T-helper 2 cell (primary cell): ENCODE measurements around the gene KLHL3.
A peak's percentile ranks its signal among the peaks of the same experiment; 100 is the strongest.
"Not testable (repeated sequence)": the region's sequence is repeated elsewhere in the genome, so short reads cannot be mapped to it uniquely, and the experiment has no call there.

Experiments used
- DNase-seq, 5 experiments: peaks; one replicate each; pipeline versions ENCODE4 v3.0.0 to v3.0.0-alpha.2; 2012 to 2022
- total RNA-seq, 2 donors: gene quantifications; one replicate each; lab custom pipeline; 2026; lab: John Stamatoyannopoulos, UW

Gene KLHL3, protein sequence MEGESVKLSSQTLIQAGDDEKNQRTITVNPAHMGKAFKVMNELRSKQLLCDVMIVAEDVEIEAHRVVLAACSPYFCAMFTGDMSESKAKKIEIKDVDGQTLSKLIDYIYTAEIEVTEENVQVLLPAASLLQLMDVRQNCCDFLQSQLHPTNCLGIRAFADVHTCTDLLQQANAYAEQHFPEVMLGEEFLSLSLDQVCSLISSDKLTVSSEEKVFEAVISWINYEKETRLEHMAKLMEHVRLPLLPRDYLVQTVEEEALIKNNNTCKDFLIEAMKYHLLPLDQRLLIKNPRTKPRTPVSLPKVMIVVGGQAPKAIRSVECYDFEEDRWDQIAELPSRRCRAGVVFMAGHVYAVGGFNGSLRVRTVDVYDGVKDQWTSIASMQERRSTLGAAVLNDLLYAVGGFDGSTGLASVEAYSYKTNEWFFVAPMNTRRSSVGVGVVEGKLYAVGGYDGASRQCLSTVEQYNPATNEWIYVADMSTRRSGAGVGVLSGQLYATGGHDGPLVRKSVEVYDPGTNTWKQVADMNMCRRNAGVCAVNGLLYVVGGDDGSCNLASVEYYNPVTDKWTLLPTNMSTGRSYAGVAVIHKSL
- total RNA-seq = 37.7 to 43.3 reads per million in 2 donors

DNA sequence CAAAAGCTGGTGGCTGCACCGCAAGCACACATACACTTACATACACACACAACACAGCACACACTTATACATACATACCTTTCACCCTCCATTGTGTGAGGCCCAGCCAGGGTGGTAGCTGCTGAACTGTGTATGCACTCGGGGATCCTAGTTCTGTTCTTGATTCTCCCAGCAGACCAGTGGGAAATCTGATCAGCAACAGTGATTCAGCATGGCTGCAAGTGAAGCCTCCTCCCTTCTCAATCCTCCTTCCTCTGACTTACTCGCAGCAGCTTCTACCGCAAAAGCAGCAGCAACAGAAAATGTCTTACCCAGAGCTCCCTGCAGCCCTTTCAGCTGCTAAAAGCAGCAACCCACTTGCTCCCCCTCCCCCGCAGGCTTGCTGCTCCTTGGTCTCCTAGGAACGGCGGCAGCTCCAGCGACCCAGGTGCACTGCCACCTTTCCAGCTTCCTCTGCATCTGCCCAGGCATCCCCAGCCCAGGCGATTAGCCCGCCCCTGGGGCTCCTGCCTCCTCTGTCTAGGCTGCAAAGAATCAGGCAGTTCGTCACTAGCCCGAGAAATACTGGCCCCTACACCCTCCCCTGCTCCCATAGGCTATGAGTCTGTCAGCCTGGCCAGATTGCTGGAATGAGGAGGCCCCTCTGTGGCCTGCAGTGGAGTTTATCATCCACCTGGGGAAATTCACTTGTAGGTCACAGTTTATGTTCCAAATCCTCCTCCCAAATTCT lies at the start of gene KLHL3:
Gene KLHL3, minus strand, starts transcription at position 535 of the 730 bp plus-strand sequence. Its CDS starts 443 bp downstream, at position 92.
- peak in 3 of 5 experiments; percentile 4 to 76 (median 9) for DNase-seq

DNA sequence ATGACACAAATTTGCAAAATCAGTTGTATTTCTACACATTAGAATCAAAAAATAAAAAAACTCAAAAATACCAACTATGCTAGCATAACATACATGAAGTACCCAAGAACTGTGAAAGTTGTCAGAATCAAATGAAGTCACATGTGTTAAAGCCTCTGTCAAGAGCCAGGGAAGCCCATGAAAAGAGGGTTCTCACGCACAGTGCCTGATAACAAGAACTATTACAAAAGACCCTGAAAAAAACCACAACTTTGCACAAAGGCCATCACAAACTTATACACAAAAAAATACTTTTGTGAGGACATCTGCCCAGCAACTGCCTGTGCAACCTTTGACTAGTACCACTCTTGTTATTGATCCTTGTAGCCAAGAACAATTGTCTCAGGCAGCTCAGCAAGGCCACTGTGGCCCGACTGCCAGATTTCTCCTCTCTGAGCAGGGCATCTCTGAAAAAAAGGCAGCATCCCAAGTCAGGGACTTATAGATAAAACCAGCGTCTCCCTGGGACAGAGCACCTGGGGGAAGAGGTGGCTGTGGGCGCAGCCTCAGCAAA lies 47.2 kb upstream of the KLHL3 start:
- no peak for DNase-seq

DNA sequence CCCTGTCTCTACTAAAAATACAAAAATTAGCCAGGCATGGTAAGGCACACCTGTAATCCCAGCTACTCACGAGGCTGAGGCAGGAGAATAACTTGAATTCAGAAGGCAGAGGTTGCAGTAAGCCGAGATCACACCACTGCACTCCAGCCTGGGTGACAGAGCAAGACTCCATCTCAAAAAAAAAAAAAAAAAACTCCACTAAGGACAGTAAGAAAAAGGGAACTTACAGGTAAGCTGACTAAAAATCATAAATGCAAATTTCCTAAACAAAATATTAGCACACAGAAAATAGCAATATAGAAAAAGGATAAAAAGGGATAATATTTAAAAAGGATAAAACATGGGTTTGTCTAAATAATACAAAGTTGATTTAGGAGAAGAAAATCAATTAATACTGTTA lies 46.2 kb upstream of the KLHL3 start:
- DNase-seq = no peak

DNA sequence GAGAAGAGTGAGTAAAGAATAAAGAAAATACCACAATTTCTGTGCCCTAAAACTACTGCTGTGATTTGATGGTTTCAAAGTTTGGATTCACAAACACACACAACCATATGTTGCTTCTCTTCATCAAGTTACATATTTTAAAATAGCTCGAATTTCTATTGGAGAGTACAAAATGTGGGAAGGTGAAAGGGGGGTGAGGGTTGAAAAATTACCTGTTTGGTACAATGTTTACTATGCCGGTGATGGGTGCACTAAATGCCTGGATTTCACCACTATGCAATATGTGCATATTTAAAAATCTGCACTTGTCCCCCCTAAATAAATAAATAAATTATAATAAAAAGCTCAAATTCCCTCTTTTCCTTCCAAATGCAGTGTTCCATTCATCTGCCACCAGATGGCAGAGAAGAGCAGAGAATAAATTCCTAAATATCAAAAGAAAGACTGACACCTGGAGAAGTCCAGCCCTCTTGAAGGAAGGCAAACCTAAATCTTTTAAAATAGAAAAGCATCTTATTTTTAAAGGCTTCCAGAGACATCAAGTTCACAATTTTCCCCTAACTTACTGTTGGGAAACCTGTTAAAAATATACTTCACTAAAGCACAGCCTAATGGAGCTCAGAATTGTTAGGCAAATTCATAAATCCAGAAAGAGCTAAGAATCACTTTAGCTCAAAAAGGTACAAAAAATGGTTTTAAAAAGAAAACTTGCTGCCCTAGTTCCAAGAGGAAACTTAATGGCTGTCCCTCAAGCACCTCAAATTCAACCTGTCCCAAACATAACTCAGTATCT lies 43.1 kb upstream of the KLHL3 start:
- DNase-seq = peak in 1 of 5 experiments; percentile 19

DNA sequence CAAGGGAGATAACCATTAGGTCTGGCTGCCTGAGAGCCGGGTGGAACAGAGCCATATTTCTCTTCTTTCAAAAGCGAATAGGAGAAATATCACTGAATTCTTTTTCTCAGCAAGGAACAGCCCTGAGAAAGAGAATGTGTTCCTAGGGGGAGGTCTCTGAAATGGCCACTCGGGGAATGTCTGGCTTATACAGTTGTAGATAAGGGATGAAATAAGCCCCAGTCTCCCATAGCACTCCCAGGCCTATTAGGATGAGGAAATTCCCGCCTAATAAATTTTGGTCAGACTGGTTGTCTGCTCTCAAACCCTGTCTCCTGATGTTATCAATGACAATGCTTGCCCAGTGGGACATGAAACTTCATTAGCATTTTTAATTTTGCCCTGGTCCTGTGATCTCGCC lies 32.0 kb upstream of the KLHL3 start:
- DNase-seq = not testable (repeated sequence)

DNA sequence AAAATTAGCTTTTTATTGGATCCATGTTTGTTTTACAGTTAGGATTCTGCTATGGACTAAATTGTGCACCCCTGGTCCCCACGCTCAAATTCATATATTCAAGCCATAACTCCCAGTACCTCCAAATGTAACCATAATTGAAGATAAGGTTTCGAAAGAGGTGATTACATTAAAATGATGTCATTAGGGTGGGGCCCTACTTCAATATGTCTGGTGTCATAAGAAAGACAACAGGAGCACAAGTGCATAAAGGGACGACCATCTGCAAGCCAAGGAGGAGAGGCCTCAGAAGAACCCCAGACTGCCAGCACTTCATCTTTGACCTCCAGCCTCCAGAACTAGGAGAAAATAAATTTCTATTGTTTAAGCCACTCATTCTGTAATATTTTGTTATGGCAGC lies 25.7 kb upstream of the KLHL3 start:
- DNase-seq = no peak

DNA sequence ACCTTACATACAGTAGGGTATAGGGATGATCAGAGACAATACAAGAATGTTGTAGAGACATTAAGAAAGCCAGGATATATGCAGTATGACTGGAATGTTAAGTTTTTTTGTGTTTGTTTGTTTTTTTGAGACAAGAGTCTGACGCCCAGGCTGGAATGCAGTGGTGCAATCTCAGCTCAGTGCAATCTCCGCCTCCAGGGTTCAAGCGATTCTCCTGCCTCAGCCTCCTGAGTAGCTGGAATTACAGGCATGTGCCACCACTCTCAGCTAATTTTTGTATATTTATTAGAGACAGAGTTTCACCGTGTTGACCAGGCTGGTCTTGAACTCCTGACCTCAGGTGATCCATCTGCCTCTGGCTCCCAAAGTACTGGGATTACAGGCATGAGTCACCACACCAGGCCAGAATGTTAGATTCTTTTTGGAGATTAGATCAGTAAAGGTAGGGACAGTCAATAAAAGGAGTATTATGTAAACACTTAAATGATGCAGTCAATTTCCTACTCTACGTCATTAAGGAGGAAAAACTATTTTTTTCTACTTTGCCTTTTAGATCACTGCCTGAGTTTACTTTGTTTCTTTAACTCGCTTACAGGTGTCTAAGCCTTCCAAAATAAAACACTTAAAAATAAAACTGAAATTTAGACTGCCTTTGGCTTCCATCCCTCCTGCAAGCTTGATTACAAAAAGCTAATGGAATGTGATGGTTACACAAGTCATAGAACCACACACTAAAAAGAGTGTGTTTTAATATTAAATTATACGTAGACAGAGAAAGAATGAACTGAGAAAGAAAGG lies 25.0 kb upstream of the KLHL3 start:
- DNase-seq = no peak

DNA sequence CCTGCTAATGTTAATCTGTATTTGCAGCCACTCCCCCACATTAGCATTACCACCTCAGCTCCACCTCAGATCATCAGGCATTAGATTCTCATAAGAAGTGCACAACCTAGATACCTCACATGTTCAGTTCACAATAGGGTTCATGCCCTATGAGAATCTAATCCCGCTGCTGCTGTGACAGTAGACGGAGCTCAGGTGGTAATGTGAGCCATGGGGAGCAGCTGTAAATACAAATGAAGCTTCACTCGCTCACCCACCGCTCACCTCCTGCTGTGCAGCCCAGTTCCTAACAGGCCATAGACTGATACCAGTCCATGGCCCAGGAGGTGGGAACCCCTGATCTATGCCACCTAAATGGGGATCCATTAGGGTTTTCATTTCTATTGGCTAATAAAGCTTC lies 24.4 kb upstream of the KLHL3 start:
- DNase-seq = no peak

DNA sequence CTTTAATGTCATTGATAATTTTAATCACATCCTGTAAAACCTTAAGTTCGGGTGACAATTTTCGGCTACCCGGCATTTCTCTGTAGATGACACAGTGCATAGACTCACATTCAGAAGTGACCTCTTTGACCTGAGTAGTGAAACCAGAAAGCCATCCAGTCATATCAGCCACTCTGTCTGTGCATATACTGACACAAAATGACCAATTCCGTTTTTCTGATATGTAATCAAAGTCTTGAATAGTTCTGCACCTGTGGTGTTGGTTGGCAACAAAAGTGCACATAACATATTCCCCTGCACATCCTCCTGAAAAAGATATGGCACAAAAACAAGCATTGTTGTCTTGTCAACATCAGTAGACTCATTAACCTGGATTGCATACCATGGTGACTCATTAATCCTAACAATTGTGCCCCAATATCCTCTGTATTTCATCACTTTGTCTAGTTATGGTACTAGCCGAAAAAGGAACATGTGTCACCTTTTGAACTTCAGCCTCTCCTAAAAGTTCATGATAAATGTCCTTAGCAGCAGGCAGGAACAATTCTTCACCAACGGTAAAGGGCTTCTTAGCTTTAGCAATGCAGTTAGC lies 22.9 kb upstream of the KLHL3 start:
- peak in 1 of 5 experiments; percentile 17 for DNase-seq

DNA sequence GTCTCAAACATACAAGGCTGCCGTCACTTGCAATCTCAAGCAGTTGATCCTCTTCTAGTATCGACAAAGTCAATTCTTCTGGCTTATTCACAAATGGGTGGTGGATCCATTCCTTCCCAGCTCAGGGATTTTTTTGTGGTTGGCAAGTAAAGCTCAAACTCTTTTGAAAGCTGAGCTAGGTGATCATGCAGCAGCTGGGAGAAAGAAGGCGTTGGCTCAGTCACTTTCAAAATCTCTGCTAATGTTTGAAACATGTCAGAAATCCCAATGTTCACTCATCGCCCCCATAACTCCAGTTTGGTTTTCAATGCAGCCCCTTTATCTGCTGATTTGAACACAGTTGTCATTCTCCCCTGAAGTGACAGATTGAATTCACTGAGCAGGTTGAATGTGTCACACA lies 22.2 kb upstream of the KLHL3 start:
- DNase-seq = no peak

DNA sequence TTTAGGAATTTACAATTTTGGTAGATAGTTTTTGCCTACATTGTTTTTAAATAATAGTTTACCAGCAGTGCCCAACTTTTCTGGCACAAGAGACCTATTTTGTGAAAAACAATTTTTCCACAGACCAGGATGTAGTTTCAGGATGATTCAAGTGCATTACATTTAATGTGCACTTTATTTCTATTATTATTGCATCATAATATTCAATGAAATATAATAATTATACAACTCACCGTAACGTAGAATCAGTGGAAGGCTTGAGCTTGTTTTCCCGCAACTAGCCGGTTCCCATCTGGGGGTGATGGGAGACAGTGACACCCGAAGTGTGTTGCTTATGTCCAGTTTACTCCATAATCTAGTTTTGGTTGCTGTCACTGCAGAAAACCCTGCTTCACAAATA lies 21.7 kb upstream of the KLHL3 start:
- no peak for DNase-seq

DNA sequence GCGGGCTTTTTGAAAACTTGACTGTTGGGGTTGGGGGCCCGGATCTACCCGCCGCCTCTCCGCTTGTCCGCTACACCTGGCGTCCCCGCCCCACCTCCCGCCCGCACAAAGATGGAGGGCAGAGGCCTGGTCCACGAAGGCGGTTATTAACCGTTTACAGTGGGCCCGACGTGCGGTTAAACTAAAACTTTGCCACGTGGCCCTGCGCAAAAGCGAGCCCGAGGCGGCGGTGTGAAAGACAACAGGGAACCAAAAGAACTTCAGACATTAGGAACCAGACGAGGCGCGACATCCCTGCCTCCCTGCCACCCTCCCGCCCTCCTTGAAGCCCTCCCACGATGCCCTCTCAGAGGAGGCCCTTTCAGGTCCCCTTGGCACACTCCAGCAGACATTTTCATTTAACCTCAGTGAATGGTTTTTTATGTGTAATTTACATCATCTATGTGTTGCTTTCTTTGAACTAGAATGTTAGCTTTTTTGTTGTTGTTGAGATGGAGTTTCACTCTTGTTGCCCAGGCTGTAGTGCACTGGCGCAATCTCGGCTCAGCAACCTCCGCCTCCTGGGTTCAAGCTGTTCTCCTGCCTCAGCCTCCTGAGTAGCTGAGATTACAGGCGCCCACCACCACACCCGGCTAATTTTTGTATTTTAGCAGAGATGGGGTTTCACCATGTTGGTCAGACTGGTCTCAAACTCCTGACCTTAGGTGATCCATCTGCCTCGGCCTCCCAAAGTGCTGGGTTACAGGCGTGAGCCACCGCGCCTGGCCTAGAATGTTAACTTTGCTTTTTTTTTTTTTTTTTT lies 19.3 kb upstream of the KLHL3 start:
- no peak for DNase-seq

DNA sequence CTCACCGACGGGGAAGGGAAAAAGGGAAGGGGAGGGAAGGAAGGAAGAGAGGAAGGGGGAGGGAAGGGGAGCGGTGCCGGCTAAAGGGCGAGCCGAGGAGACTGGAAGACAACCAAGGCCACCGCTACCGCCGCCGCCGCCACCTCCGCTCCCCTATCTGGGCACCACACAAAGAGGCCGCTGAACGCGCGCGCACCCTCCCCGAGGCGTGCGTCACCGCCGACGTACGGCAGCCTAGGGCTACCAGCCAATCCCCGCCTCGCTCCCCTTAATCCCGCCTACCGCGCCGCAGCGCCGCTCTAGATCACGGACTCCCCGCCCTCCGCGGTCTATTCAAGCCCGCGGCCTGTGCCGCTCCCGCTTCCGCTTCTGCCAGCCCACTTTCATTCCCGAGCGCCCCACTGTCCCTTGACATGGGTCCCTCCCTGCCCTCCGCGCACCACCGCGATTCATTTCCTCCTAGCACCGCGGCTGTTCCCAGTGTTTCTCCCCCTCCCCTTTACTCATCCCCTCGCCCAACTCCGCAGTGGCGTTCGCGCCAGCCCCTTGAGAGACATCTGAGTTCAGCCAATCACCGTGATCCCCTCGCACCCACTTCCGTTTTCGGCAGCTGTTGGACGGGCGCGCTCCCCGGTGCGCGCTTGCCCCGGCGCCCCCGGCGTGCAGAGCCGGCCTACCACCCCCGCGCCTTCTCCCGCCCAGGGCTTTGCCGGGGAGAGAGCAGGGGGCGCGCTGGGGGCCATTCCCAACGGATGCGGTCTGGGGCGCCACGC lies 18.5 kb upstream of the KLHL3 start, which contains the start of gene HNRNPA0:
Gene HNRNPA0, minus strand, starts transcription at position 176 of the 773 bp plus-strand sequence. CDS start 297 bp downstream, outside the sequence.
- DNase-seq = peak; percentile 94 to 99 (median 96)

DNA sequence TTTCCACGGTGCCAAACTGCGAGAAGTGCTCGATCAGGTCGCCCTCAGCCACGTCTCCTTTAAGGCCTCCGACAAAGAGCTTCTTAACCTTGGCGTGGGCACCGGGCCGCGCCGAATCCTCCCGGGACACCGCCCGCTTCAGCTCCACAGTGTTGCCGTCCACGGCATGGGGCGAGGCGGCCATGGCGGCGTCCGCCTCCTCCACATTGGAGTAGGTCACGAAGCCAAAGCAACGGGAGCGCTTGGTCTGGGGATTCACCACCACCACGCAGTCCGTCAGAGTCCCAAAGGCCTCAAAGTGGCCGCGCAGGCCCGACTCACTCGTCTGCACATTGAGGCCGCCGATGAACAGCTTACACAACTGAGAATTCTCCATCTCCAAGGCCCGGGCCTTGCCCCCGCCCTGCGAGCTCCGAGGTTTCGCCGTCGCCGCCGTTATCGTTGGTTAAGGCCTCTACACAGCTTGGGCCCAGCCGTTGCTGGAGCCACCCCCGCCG lies 17.9 kb upstream of the KLHL3 start:
- peak in 1 of 5 experiments; percentile 58 for DNase-seq

DNA sequence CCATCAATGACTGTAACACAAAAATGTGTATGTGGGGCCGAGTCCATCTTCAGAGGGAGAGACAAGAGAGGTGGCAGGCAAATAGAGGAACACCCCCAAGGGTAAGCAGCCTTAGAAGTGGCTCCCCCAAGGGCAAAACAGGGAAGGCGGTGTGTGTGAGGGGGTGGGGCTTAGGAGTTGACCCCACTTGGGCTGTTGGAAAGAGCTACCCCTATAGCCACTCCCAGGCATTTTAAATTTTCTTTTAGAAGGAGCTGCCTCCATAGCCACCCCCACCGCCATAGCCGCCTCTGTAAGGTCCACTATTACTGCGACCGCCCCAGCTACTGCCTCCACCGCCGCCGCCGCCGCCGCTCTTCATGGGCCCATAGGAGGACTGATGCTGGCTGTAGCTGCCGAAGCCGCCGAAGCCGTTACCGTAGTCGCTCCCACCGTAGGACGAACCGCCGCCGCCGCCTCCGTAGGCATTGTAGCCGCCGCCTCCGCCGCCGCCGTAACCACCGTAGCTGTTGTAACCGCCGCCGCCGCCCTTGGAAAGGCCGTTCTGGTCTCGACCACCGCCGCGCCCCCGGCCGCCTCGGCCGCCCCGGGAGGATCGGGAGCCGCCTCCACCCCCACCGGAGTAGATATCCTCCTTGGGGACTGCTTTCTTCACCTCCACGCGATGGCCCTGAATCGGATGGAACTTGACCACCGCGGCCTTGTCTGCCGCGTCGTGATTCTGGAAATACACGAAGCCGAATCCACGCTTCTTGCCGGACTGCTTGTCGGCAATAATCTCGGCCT lies 17.2 kb upstream of the KLHL3 start:
- peak in 4 of 5 experiments; percentile 21 to 57 (median 44) for DNase-seq

DNA sequence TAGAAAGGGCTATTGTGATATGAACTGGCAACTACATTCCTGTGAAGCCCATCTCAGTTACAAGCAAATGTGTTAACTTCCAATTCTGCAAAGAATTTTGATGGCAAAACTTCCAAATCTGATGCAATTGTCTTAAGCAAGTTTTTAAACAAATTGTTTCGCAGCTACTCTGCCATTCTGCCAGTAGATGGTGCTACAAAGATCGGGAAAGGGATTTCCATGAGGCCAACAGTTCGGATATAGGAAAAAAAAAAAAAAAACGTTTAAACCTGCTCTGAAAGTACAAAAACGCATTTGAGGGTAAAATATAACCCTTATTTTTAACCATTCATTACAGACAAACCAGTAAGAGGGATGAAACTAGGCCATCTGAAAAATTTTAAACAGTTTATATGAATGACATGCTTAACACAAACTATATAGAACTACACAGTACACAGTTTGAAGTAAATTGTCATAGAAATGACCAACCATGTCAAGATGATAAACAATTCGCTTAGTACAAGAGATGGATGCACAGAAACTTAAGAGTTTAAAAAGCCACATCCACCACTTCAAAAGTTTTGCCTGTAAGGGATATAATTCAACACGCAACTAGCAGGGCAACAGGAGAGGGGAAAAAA lies 16.1 kb upstream of the KLHL3 start:
- peak in 2 of 5 experiments; percentile 3 to 33 for DNase-seq

DNA sequence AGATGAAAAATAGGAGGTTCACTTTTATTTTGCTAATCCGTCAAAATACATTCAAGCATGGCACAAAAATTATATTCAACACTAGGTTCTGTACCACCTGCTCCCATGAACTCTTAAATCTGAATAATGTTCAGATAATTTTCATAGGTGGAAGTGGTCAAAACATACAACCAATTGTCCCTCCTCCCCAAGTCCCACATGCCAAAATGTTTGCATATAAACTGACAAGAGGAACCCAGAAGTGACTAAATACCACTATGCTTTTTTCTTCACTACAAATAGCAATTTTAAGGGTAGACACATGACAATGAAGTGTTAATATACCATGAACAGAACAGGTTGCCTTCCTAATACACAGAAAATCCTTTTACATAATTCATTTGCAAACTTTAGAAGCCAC lies 14.5 kb upstream of the KLHL3 start:
- no peak for DNase-seq

DNA sequence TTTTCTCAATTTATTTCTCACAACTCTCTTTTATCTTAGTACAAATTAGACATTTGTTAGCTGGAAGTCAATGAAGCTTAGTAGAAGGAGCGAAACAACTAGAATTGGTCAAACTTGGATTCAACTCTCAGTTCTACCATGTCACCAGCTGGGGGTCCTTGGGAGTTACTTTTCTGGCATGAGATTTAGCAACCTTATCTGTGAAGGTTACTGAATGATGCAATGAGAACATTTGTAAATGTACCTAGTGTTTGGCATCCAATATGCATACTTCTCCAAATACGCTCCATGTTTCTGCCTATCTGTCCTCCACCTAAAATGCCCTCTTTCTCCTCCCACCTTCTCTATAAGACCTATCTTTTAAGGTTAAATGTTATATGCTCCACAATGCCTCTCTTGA lies 12.0 kb upstream of the KLHL3 start:
- no peak for DNase-seq
